Measurements from ENCODE around the gene PDPN. TPM values are rescaled to one million over a fixed set of nuclear protein-coding genes. Genes with fewer than 3 reads are reported as not detected.
A peak's percentile ranks its signal among the peaks of the same experiment; 100 is the strongest.

The PDPN gene
- total and polyA plus RNA-seq, 3 donors from 2014 or later: 6.5 to 14.3 (median 8.7) TPM

GRCh38 chr1:13617773-13618172 lies 34.1 kb downstream of the PDPN start:
- Histone ChIP-seq H3K36me3 (ENCODE audit: low read depth, missing control alignments) (no peaks in the 10 kb centered on the region), H3K4me1 (peaks cover 21% of the 10 kb centered on the region), H3K4me3 (no peak overlapping the region), H3K9me3 (no peaks in the 10 kb centered on the region), H3K27me3 (no peaks in the 10 kb centered on the region), H3K27ac (no peak overlapping the region)
- TF ChIP-seq CTCF (IDR thresholded peaks at IDR 0.05) (no peak), POLR2A (IDR thresholded peaks at IDR 0.05) (no peak)
- 82 to 91% methylated on average over 1 of the region's 1 CpG for WGBS, 2 donors
- intact Hi-C loops (cut with DNase I; ENCODE audit: low total_unique reads): no loop called here
- DNase-seq: no peak

- H3K9me3 ChIP-seq: no peaks in the 10 kb centered on the region
- H3K4me3 ChIP-seq: no peak overlapping the region
- intact Hi-C loops (cut with DNase I; ENCODE audit: low total_unique reads): no loop called here
- H3K36me3 ChIP-seq (ENCODE audit: low read depth, missing control alignments): no peaks in the 10 kb centered on the region
- no peak for DNase-seq
- WGBS, 2 donors: 92 to 96% methylated on average over 11 of the region's 11 CpGs
- TF ChIP-seq CTCF (IDR thresholded peaks at IDR 0.05) (no peak), POLR2A (IDR thresholded peaks at IDR 0.05) (no peak)
- H3K27ac ChIP-seq: peak overlapping the region in 1 of 2 donors; percentile 91
- H3K4me1 ChIP-seq: peaks cover 21% of the 10 kb centered on the region
- H3K27me3 ChIP-seq: no peaks in the 10 kb centered on the region
Observed at GRCh38 chr1:13618483-13618882, 34.9 kb downstream of the PDPN start.

- TF ChIP-seq POLR2A (IDR thresholded peaks at IDR 0.05) (no peak), CTCF (IDR thresholded peaks at IDR 0.05) (no peak)
- peaks cover 21% of the 10 kb centered on the region for H3K4me1 ChIP-seq
- 25 to 30% methylated on average over 8 of the region's 8 CpGs for WGBS, 2 donors
- DNase-seq: peak; percentile 53
- H3K36me3 ChIP-seq (ENCODE audit: low read depth, missing control alignments): no peaks in the 10 kb centered on the region
- no peaks in the 10 kb centered on the region for H3K9me3 ChIP-seq
- no peak overlapping the region for H3K4me3 ChIP-seq
- intact Hi-C loops (cut with DNase I; ENCODE audit: low total_unique reads): no loop called here
- peak overlapping the region; percentile 83 to 91 for H3K27ac ChIP-seq
- H3K27me3 ChIP-seq: no peaks in the 10 kb centered on the region
Observed at GRCh38 chr1:13619909-13620308, 36.3 kb downstream of the PDPN start.

- DNase-seq: no peak
- Histone ChIP-seq H3K27ac (peak overlapping the region; percentile 83 to 91), H3K36me3 (ENCODE audit: low read depth, missing control alignments) (no peaks in the 10 kb centered on the region), H3K4me3 (no peak overlapping the region), H3K27me3 (no peaks in the 10 kb centered on the region), H3K4me1 (peaks cover 21% of the 10 kb centered on the region), H3K9me3 (no peaks in the 10 kb centered on the region)
- TF ChIP-seq POLR2A (IDR thresholded peaks at IDR 0.05) (no peak), CTCF (IDR thresholded peaks at IDR 0.05) (no peak)
- WGBS, 2 donors: 92 to 94% methylated on average over 5 of the region's 5 CpGs
- intact Hi-C loops (cut with DNase I; ENCODE audit: low total_unique reads): no loop called here
Observed at GRCh38 chr1:13620825-13621224, 37.2 kb downstream of the PDPN start.

- Histone ChIP-seq H3K9me3 (no peaks in the 10 kb centered on the region), H3K27ac (no peak overlapping the region), H3K4me3 (no peak overlapping the region), H3K27me3 (no peaks in the 10 kb centered on the region), H3K4me1 (peaks cover 21% of the 10 kb centered on the region), H3K36me3 (ENCODE audit: low read depth, missing control alignments) (no peaks in the 10 kb centered on the region)
- TF ChIP-seq CTCF (IDR thresholded peaks at IDR 0.05): no peak
- TF ChIP-seq POLR2A (IDR thresholded peaks at IDR 0.05): no peak
- 87 to 92% methylated on average over 4 of the region's 4 CpGs for WGBS, 2 donors
- intact Hi-C loops (cut with DNase I; ENCODE audit: low total_unique reads): no loop called here
- DNase-seq: no peak
Observed at GRCh38 chr1:13622446-13622845, 38.8 kb downstream of the PDPN start.

Measured in testis (tissue), 3 donors.